OCI-LY3 (cell line): ENCODE results near the gene COPS3.

ENCODE experiments used
- EZH2phosphoT487 ChIP-seq: fragments of 200-600 bp; shearing (Covaris generic); IDR thresholded peaks from 2 replicates; pipeline ENCODE4 v1.6.1; 2018; ENCODE audit warnings: antibody characterized with exemption, mixed run types, low read depth
- TF ChIP-seq, protein P1 (sequence below): fragments of 200-600, 300-600 bp; sonication (generic); IDR thresholded peaks from 2 replicates; pipeline ENCODE4 v1.5.1; 2014; ENCODE audit warnings: antibody characterized with exemption, low read length, low read depth

DNA sequence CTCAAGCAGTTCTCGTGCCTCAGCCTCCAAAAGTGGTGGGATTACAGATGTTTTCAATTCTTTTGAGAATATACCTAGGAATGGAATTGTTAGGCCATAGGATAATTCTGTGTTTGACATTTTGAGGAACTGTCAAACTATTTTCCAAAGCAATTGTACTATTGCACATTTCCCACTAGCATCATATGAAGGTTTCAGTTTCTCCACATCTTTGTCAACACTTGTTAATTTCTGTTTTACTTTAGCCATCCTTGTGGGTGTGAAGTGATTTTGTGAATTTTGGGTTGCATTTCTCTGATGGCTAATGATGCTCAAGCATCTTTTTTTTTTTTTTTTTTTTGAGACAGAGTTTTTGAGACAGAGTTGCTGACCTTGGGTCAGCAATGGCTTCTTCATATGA is 28.3 kb upstream of the COPS3 start:
- TF ChIP-seq EZH2phosphoT487: no peak
- TF ChIP-seq, protein P1, sequence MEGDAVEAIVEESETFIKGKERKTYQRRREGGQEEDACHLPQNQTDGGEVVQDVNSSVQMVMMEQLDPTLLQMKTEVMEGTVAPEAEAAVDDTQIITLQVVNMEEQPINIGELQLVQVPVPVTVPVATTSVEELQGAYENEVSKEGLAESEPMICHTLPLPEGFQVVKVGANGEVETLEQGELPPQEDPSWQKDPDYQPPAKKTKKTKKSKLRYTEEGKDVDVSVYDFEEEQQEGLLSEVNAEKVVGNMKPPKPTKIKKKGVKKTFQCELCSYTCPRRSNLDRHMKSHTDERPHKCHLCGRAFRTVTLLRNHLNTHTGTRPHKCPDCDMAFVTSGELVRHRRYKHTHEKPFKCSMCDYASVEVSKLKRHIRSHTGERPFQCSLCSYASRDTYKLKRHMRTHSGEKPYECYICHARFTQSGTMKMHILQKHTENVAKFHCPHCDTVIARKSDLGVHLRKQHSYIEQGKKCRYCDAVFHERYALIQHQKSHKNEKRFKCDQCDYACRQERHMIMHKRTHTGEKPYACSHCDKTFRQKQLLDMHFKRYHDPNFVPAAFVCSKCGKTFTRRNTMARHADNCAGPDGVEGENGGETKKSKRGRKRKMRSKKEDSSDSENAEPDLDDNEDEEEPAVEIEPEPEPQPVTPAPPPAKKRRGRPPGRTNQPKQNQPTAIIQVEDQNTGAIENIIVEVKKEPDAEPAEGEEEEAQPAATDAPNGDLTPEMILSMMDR: no peak
